GM19438 (cell line): Measurements from ENCODE around the gene ITPR3.

Source experiments
- ATAC-seq: cut with Tn5 transposase; IDR thresholded peaks from one replicate; pipeline ENCODE4 v1.9.1; 2021; ENCODE audit warnings: low read depth; ENCODE audit not compliant: unreplicated experiment

ITPR3 gene

GRCh38 chr6:33727932-33728331 is 106.8 kb downstream of the ITPR3 start:
- no peak for ATAC-seq

GRCh38 chr6:33728438-33728837 is 107.3 kb downstream of the ITPR3 start:
- no peak for ATAC-seq

GRCh38 chr6:33729059-33729458 is 107.9 kb downstream of the ITPR3 start:
- no peak for ATAC-seq

GRCh38 chr6:33730611-33731010 is 109.5 kb downstream of the ITPR3 start:
- ATAC-seq = no peak

- no peak for ATAC-seq
Observed at GRCh38 chr6:33731035-33731434, 109.9 kb downstream of the ITPR3 start.

GRCh38 chr6:33731751-33732282 is 110.7 kb downstream of the ITPR3 start:
- ATAC-seq = no peak

GRCh38 chr6:33732385-33732784 is 111.3 kb downstream of the ITPR3 start:
- ATAC-seq = no peak

GRCh38 chr6:33732817-33733708 is 111.9 kb downstream of the ITPR3 start:
- ATAC-seq = no peak

- no peak for ATAC-seq
Observed at GRCh38 chr6:33733709-33734007, 112.5 kb downstream of the ITPR3 start.

- no peak for ATAC-seq
Observed at GRCh38 chr6:33735216-33735615, 114.1 kb downstream of the ITPR3 start.

GRCh38 chr6:33737267-33738026 is 116.3 kb downstream of the ITPR3 start:
- ATAC-seq = no peak

- ATAC-seq = no peak
Observed at GRCh38 chr6:33738153-33738552, 117.0 kb downstream of the ITPR3 start.

- no peak for ATAC-seq
Observed at GRCh38 chr6:33738879-33739278, 117.8 kb downstream of the ITPR3 start.

- no peak for ATAC-seq
Observed at GRCh38 chr6:33739571-33739970, 118.4 kb downstream of the ITPR3 start.

GRCh38 chr6:33740204-33740608 is 119.1 kb downstream of the ITPR3 start:
- ATAC-seq = no peak

GRCh38 chr6:33740794-33741193 is 119.7 kb downstream of the ITPR3 start:
- no peak for ATAC-seq

- ATAC-seq = no peak
Observed at GRCh38 chr6:33742092-33742491, 121.0 kb downstream of the ITPR3 start.

- no peak for ATAC-seq
Observed at GRCh38 chr6:33742837-33743236, 121.7 kb downstream of the ITPR3 start.

- ATAC-seq = no peak
Observed at GRCh38 chr6:33744001-33744848, 123.1 kb downstream of the ITPR3 start.

GRCh38 chr6:33744895-33745546 is 123.9 kb downstream of the ITPR3 start:
- ATAC-seq = no peak
